Ovary (tissue), 3 donors: Measurements from ENCODE around the gene TAF3.

Source experiments
- POLR2A ChIP-seq: fragments of 450-650 bp; IDR thresholded peaks from one replicate; pipeline ENCODE4 v1.6.1; 2017; ENCODE audit warnings: antibody characterized with exemption, mild to moderate bottlenecking, moderate library complexity
- TF ChIP-seq, protein P1 (sequence below), 3 donors: fragments of 450-650 bp in 2 of 3; fragments of 200-600 bp in 1 of 3; IDR thresholded peaks; one replicate each; pipeline versions ENCODE4 v1.5.1 to v1.8.0; 2016 to 2022; ENCODE audit warnings: antibody characterized with exemption in 3 of 3, mild to moderate bottlenecking in 1 of 3
- donor health status: DM: no; HTN: no; CAD: no.

DNA sequence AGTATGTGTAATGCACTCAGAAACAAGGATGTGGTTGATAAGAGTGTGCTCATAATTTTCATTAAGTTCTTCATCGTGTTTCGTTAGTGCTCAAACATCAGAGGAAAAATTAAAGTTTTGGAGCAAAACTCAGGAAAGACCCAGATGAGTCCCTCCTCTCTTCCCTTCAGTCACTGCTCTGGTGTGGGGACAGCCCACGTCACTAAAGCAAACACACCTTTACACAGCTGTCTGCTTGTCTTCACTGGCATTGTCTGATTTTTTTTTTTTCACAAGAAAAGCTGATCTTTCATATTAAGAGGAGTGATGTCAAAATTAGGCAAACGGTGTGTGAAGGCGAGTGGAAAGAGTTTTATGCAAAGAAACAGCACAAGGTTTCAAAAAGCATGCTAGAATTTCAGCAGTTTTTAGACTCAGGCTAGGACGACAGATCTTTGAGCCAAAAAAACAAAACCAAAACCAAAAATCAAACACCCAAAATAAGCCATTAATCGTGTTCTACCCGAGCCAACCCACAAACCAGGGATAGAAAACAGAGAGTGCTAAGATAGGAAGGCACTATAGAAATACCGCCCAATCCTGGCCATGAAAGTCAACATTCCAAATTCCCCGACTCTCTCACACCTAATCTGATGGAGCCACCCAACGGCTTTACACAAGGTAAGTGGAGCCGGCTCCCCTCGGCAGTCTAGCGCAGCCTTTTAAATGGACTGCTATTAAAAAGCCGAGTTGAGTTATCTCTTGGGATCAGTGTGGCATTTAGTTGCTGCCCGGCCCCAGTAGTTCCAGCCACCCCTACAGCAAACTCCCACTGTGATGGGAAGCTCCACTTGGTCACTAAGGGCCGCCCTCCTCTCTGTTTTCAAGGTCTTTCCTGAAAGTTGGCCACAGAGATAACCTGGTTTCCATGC is 208.3 kb downstream of the TAF3 start:
- TF ChIP-seq, protein P1, sequence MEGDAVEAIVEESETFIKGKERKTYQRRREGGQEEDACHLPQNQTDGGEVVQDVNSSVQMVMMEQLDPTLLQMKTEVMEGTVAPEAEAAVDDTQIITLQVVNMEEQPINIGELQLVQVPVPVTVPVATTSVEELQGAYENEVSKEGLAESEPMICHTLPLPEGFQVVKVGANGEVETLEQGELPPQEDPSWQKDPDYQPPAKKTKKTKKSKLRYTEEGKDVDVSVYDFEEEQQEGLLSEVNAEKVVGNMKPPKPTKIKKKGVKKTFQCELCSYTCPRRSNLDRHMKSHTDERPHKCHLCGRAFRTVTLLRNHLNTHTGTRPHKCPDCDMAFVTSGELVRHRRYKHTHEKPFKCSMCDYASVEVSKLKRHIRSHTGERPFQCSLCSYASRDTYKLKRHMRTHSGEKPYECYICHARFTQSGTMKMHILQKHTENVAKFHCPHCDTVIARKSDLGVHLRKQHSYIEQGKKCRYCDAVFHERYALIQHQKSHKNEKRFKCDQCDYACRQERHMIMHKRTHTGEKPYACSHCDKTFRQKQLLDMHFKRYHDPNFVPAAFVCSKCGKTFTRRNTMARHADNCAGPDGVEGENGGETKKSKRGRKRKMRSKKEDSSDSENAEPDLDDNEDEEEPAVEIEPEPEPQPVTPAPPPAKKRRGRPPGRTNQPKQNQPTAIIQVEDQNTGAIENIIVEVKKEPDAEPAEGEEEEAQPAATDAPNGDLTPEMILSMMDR (IDR thresholded peaks at IDR 0.05), result no peak
- TF ChIP-seq POLR2A, result no peak
